ENCODE results near the gene SMIM28.
"Not testable (repeated sequence)": the region's sequence is repeated elsewhere in the genome, so short reads cannot be mapped to it uniquely, and the experiment has no call there.

The SMIM28 gene

GRCh38 chr6:138377844-138378243 lies at the start of gene SMIM28:
Gene SMIM28, plus strand, starts transcription at chr6:138377905. Its CDS starts 168 bp downstream, at chr6:138378073.
- DNase-seq (ENCODE audit: low read depth): no peak

DNA sequence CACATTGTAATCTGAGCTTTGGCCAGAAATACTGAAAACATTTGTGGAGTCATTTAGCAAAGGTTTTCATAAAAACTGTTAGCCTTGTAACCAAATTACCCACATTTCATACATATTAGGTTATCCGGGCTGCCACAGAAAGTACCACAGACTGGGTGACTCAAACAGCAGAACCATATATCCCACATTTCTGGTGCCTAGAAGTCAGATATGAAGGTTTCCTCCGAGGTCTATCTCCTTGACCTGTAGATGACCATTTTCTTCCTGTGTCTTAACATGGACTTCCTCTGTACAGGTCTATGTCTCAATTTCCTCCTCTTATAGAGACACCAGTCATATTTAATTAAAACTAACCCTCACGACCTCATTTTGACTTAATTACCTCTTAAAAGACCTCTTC lies 49.5 kb upstream of the SMIM28 start:
- no peak for DNase-seq (ENCODE audit: low read depth)

- DNase-seq (ENCODE audit: low read depth): no peak
Measured at GRCh38 chr6:138330763-138331162, 46.9 kb upstream of the SMIM28 start.

DNA sequence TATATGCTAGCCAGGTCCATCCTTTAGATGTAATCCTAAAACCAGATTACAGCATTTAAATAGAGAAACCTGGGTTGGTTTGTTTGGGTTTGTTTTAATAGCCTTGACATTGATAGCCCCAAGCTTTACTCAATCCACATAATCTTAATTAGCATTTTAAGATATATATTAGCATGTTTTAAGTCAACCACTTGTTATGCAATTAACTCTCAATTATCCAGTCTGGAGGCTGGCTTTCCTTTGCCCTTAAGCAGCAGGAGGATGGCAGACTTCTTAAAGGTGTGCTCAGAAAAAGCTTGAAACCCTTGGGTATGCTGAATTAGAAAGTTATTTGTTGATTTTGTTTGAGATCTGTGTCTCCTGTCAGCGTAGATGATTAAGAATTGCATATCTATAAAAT lies 46.3 kb upstream of the SMIM28 start:
- DNase-seq (ENCODE audit: low read depth): no peak

DNA sequence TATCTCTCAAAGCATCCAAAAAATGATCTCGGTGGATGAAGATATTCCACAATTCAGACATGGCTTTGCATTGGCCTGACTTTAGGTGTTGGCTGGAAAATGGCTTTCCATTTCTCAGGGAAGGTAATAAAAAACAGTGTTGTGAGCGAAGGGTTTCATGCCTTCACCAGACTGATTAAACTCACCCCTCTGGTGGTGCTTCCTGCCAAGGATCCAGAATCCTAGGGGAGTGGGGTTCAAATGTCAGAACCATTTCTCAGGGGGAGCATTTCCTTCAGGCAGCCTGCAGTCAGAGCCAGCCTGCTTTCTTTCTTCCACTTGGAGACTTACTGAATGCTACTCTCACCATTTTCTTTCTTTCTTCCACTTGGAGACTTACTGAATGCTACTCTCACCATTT lies 45.7 kb upstream of the SMIM28 start:
- no peak for DNase-seq (ENCODE audit: low read depth)

DNA sequence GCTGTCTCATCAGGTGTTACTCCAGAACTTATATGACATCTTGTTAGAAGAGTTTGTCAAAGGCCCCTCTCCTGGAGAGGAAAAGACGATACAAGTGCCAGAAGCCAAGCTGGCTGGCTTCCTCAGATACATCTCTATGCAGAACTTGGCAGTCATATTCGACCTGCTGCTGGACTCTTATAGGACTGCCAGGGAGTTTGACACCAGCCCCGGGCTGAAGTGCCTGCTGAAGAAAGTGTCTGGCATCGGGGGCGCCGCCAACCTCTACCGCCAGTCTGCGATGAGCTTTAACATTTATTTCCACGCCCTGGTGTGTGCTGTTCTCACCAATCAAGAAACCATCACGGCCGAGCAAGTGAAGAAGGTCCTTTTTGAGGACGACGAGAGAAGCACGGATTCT lies 43.7 kb upstream of the SMIM28 start:
- no peak for DNase-seq (ENCODE audit: low read depth)

- DNase-seq (ENCODE audit: low read depth): no peak
Measured at GRCh38 chr6:138334963-138335362, 42.7 kb upstream of the SMIM28 start.

GRCh38 chr6:138336221-138336620 lies 41.5 kb upstream of the SMIM28 start:
- DNase-seq (ENCODE audit: low read depth): no peak

DNA sequence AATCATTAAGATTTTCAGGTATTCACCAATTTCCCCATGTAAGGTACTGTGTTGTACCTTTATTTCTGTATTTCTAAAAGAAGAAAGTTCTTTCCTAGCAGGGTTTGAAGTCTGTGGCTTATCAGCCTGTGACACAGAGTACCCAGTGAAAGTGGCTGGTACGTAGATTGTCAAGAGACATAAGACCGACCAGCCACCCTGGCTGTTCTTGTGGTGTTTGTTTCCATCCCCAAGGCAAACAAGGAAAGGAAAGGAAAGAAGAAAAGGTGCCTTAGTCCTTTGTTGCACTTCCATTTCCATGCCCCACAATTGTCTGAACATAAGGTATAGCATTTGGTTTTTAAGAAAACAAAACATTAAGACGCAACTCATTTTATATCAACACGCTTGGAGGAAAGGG lies 40.6 kb upstream of the SMIM28 start:
- DNase-seq (ENCODE audit: low read depth): no peak

- DNase-seq (ENCODE audit: low read depth): no peak
Measured at GRCh38 chr6:138339024-138339423, 38.7 kb upstream of the SMIM28 start.

DNA sequence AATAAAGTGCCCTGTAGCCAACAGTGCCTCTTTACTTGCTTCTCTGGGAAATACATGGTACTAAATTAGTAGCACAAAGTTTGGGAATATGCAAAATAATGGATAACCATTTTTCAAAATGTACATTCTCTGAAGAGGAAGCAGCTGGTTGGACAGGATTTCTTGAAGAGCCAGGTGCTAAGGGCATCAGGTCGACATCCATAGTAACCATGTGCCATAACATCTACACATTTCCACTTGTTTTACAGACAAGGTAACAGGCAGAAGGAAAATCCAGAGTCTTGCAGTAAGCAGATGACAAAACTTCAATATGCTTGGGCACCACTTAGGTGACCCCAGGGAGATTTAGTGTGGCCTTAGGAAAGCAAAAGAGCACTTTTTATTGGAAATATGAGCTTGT lies 36.5 kb upstream of the SMIM28 start:
- no peak for DNase-seq (ENCODE audit: low read depth)

DNA sequence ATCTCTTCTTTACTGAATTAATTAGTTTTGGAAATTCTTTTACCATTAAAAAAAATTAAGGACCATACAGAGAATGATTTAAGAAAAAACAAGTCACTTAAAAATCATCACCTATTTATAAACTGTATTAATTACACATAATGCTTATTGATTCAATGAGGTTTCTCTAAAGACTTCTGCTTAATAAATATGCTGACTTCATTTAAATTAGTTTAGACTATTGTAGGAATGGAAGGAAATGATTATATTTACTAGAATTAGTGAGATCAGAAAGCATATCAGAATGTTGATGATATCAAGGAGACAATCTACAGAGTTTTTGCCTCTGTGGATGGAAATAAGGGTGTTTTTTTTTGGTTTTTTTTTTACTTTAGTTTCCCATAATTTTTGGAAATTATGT lies 34.6 kb upstream of the SMIM28 start:
- no peak for DNase-seq (ENCODE audit: low read depth)

DNA sequence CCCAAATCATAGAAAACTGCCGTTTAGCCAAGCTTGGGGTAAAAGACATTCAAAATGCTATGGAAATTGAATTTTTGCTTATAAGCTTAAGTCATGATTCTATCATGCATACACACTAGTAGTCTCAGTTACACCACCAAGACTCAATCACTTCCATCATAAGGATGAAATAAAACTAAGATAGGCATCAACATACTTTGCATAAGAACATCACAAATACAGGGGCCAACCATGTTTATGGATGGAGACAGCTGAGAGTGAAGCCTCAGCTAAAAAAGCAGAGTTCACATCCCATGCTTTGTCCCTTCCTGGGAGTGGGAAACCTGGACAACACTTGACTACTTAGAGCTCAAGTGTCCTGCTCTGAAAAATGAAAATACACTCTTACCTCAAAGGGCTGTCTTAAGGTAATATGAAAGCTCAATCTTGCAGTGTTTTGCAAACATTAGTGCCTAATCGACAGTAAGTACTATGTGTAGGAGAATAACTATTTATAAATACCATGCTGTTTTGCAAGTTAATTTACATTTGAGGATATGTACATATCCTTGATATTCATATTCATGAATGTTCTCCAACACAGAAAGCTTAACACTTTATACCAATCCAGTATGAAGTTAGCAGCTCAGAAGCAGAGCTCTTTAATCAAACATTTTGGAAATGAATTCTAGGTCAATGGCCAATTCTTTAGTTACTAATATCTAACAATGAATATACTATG lies 32.0 kb upstream of the SMIM28 start:
- DNase-seq (ENCODE audit: low read depth): no peak

- DNase-seq (ENCODE audit: low read depth): no peak
Measured at GRCh38 chr6:138346302-138347195, 31.2 kb upstream of the SMIM28 start.

DNA sequence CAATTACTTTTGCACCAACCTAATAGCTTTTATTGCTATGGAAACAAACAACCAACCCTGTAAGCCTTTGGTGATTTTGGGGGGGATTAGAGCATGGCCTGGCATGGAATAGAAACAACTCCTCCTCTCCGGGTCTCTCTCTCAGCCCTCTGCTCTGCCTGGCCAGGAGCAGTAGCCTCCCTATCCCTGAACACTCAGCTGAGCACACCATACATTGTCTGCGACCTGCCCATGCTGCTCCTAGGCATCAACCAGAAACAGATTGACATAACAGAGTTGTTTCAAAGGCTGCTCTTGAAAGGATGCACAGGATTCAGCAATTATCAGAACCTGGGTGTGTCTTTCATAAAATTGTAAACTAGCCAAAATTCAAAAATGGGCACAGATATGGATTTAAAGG lies 29.8 kb upstream of the SMIM28 start:
- no peak for DNase-seq (ENCODE audit: low read depth)

DNA sequence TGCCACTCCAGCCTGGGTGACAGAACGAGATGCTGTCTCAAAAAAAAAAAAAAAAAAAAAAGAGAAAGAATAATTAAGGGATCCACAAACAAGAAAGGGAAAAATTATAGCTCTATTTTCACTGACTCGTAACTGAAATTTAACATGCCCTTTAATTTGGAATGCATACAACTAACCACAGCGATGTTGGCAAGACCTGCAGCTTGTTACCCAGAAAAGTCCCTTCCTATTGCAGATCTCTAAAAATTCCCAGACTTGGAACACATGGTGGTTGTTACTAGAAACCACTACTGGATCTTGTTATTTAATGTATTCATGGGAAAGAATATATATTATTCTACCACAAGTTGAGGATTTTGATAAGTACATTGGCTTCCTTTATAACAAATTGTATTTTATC lies 27.8 kb upstream of the SMIM28 start:
- DNase-seq (ENCODE audit: low read depth): no peak

GRCh38 chr6:138357928-138358327 lies 19.8 kb upstream of the SMIM28 start:
- DNase-seq (ENCODE audit: low read depth): no peak

- DNase-seq (ENCODE audit: low read depth): not testable (repeated sequence)
Measured at GRCh38 chr6:138368684-138369083, 9.0 kb upstream of the SMIM28 start.

GRCh38 chr6:138370631-138371451 lies 6.9 kb upstream of the SMIM28 start:
- no peak for DNase-seq (ENCODE audit: low read depth)

- DNase-seq (ENCODE audit: low read depth): no peak
Measured at GRCh38 chr6:138371452-138371711, 6.3 kb upstream of the SMIM28 start.

GRCh38 chr6:138371720-138372119 lies 6.0 kb upstream of the SMIM28 start:
- peak; percentile 28 for DNase-seq (ENCODE audit: low read depth)

DNA sequence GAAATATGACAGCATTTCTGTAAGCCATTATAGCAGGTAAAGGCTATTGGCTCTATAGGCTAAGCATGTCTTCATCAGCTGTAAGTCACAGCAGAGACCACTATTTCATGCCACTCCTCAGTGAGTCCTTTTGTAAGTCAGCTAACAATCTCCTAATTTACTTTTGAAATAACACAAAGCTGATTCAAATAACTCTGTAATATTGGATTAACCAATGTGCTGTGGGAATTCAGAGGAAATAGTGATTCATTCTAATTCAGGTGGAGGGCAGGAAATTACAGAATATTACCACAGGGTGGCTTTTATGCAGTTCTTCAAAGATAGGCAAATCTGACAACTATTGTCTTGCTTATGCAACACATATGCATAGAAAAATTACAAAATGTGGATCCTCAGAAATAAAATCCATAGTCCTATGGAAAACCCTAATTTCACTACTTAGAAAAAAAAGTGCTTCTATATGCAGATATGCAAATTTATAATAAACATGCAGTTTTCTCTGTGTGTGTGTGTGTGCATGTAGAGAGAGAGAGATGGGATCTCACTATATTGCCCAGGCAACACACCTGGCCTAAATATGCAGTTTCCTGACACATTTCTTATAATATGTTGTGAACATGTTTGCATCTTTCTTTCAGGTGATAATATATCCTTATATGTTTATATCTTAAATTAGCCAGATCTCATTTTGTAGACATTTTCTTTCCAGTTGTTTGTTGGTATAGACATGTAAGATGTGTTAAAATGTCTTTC lies 4.8 kb upstream of the SMIM28 start:
- DNase-seq (ENCODE audit: low read depth): peak; percentile 47

Data from ELR (cell line).